SK-N-SH treated with all-trans-retinoic acid at 6 μM for 48 hours (cell line): ENCODE data around the gene MFSD6.
"Not testable (repeated sequence)": the region's sequence is repeated elsewhere in the genome, so short reads cannot be mapped to it uniquely, and the experiment has no call there.

Experiments
- ATAC-seq: fragments of 200-7000 bp; cut with Tn5 transposase; 3 replicates; pipeline ENCODE4 v1.9.1; 2020; ENCODE audit warnings: mild to moderate bottlenecking, moderate library complexity
- ARNTL ChIP-seq: fragments of 450-650 bp; formaldehyde crosslinking; IDR thresholded peaks from 2 replicates; pipeline ENCODE4 v1.5.0; 2020; ENCODE audit warnings: low read depth, mild to moderate bottlenecking, moderate library complexity, borderline replicate concordance
- BACH2 ChIP-seq: fragments of 250-450 bp; sonication (Bioruptor Pico); IDR thresholded peaks from 2 replicates; pipeline ENCODE4 v1.9.0; 2021; ENCODE audit warnings: mild to moderate bottlenecking, borderline replicate concordance
- CREB5 ChIP-seq: fragments of 250-450 bp; sonication (Bioruptor Pico); IDR thresholded peaks from 2 replicates; pipeline ENCODE4 v1.5.1; 2020; ENCODE audit warnings: low read depth, mild to moderate bottlenecking, moderate library complexity
- CSDC2 ChIP-seq: fragments of 250-450 bp; sonication (Bioruptor Pico); IDR thresholded peaks from 2 replicates; pipeline ENCODE4 v1.5.0; 2020; ENCODE audit warnings: mild to moderate bottlenecking, moderate library complexity
- CSRNP3 ChIP-seq: fragments of 250-450 bp; sonication (Bioruptor Pico); IDR thresholded peaks from 2 replicates; pipeline ENCODE4 v1.5.1; 2021; ENCODE audit warnings: mild to moderate bottlenecking, moderate library complexity
- ESRRG ChIP-seq: fragments of 250-450 bp; sonication (Bioruptor Pico); IDR thresholded peaks from 2 replicates; pipeline ENCODE4 v1.6.1; 2021; ENCODE audit warnings: mild to moderate bottlenecking
- GLIS3 ChIP-seq: fragments of 250-450 bp; sonication (Bioruptor Pico); IDR thresholded peaks from 2 replicates; pipeline ENCODE4 v1.5.0; 2020; ENCODE audit warnings: mild to moderate bottlenecking, moderate library complexity
- ISL1 ChIP-seq: fragments of 250-450 bp; sonication (Bioruptor Pico); IDR thresholded peaks from 2 replicates; pipeline ENCODE4 v2.1.2; 2022; ENCODE audit warnings: mild to moderate bottlenecking, moderate library complexity
- OSR1 ChIP-seq: fragments of 250-450 bp; sonication (Bioruptor Pico); IDR thresholded peaks from 2 replicates; pipeline ENCODE4 v1.8.0; 2022; ENCODE audit warnings: moderate library complexity, mild to moderate bottlenecking, inconsistent platforms
- PATZ1 ChIP-seq: fragments of 250-450 bp; sonication (Bioruptor Pico); IDR thresholded peaks from 2 replicates; pipeline ENCODE4 v1.8.0; 2020; ENCODE audit warnings: mild to moderate bottlenecking, moderate library complexity, borderline replicate concordance
- POU6F1 ChIP-seq: fragments of 250-450 bp; sonication (Bioruptor Pico); IDR thresholded peaks from 2 replicates; pipeline ENCODE4 v1.8.0; 2021; ENCODE audit warnings: low read depth, mild to moderate bottlenecking, moderate library complexity, borderline replicate concordance
- PPARA ChIP-seq: fragments of 250-450 bp; sonication (Bioruptor Pico); IDR thresholded peaks from 2 replicates; pipeline ENCODE4 v1.5.0; 2020; ENCODE audit warnings: mild to moderate bottlenecking, borderline replicate concordance
- SNAI2 ChIP-seq: fragments of 250-450 bp; sonication (Bioruptor Pico); IDR thresholded peaks from 2 replicates; pipeline ENCODE4 v1.5.0; 2020; ENCODE audit warnings: mild to moderate bottlenecking, moderate library complexity
- TCF4 ChIP-seq: fragments of 250-450 bp; sonication (Bioruptor Pico); IDR thresholded peaks from 2 replicates; pipeline ENCODE4 v1.8.0; 2021; ENCODE audit warnings: mild to moderate bottlenecking, moderate library complexity, borderline replicate concordance
- ZC3H10 ChIP-seq: fragments of 250-450 bp; sonication (Bioruptor Pico); IDR thresholded peaks from 2 replicates; pipeline ENCODE4 v1.5.1; 2021; ENCODE audit warnings: mild to moderate bottlenecking, moderate library complexity
- ZFP3 ChIP-seq: fragments of 250-450 bp; sonication (Bioruptor Pico); IDR thresholded peaks from 2 replicates; pipeline ENCODE4 v1.5.0; 2020; ENCODE audit warnings: mild to moderate bottlenecking, moderate library complexity
- ZFP30 ChIP-seq: fragments of 450-650 bp; formaldehyde crosslinking; IDR thresholded peaks from 2 replicates; pipeline ENCODE4 v1.5.0; 2022; ENCODE audit warnings: mild to moderate bottlenecking, moderate library complexity
- ZNF565 ChIP-seq: fragments of 450-650 bp; formaldehyde crosslinking; conservative IDR thresholded peaks from 2 replicates; pipeline ENCODE4 v1.5.0; 2020; ENCODE audit warnings: low read depth, mild to moderate bottlenecking, moderate library complexity
- ZNF70 ChIP-seq: fragments of 450-650 bp; formaldehyde crosslinking; IDR thresholded peaks from 2 replicates; pipeline ENCODE4 v1.5.0; 2020; ENCODE audit warnings: mild to moderate bottlenecking, moderate library complexity
- ZNF8 ChIP-seq: fragments of 450-650 bp; formaldehyde crosslinking; IDR thresholded peaks from 2 replicates; pipeline ENCODE4 v1.5.0; 2020; ENCODE audit warnings: mild to moderate bottlenecking, moderate library complexity

Gene MFSD6

GRCh38 chr2:190407662-190408537 lies at the start of gene MFSD6:
Gene MFSD6, plus strand, starts transcription at chr2:190408355. Its CDS starts 27,675 bp downstream, at chr2:190436030.
- no peak for TF ChIP-seq ZNF70
- no peak for TF ChIP-seq PATZ1
- peak; percentile 78 for ATAC-seq

- not testable (repeated sequence) for ATAC-seq
Measured at GRCh38 chr2:190358655-190359448, 49.3 kb upstream of the MFSD6 start.

- ATAC-seq = no peak
- TF ChIP-seq ESRRG (CRISPR knock-in tag) (no peak), ZNF565 (no peak), SNAI2 (no peak), POU6F1 (CRISPR knock-in tag) (no peak), GLIS3 (CRISPR knock-in tag) (no peak), ZFP3 (CRISPR knock-in tag) (no peak), ZNF70 (no peak), ISL1 (CRISPR knock-in tag) (no peak), CSRNP3 (CRISPR knock-in tag) (no peak), OSR1 (CRISPR knock-in tag) (no peak)
- TF ChIP-seq, all 23 proteins: peak for 0
Measured at GRCh38 chr2:190360561-190360960, 47.6 kb upstream of the MFSD6 start.

- no peak for TF ChIP-seq CSRNP3 (CRISPR knock-in tag)
- no peak for TF ChIP-seq SNAI2
- no peak for TF ChIP-seq CREB5 (CRISPR knock-in tag)
- no peak for TF ChIP-seq CSDC2 (CRISPR knock-in tag)
- TF ChIP-seq PATZ1 = no peak
- no peak for TF ChIP-seq ISL1 (CRISPR knock-in tag)
- TF ChIP-seq PPARA = no peak
- no peak for TF ChIP-seq GLIS3 (CRISPR knock-in tag)
- TF ChIP-seq BACH2 = no peak
- no peak for TF ChIP-seq TCF4 (CRISPR knock-in tag)
- TF ChIP-seq ZFP3 (CRISPR knock-in tag) = no peak
- no peak for TF ChIP-seq ARNTL
- no peak for TF ChIP-seq ZC3H10
- no peak for TF ChIP-seq ZNF70
- no peak for TF ChIP-seq ZNF8
- TF ChIP-seq ZFP30 (CRISPR knock-in tag) = no peak
- TF ChIP-seq, all 23 proteins: peak for 0
- no peak for ATAC-seq
Measured at GRCh38 chr2:190360965-190361364, 47.2 kb upstream of the MFSD6 start.
